Glutamatergic neuron (in vitro differentiated cells): ENCODE measurements around the gene HDAC4. TPM values are rescaled to one million over a fixed set of nuclear protein-coding genes. Genes with fewer than 3 reads are reported as not detected.
A peak's percentile ranks its signal among the peaks of the same experiment; 100 is the strongest.

Experiments used
- DNase-seq: peaks from one replicate; pipeline ENCODE4 v3.0.0; 2022
- H3K27ac Mint-ChIP-seq: one replicate; pipeline ENCODE4 v1.8.0; 2020; ENCODE audit warnings: mild to moderate bottlenecking, mixed read lengths, inconsistent platforms; ENCODE audit not compliant: unreplicated experiment
- H3K27me3 Mint-ChIP-seq: one replicate; pipeline ENCODE4 v1.8.0; 2020; ENCODE audit warnings: mild to moderate bottlenecking, moderate library complexity, mixed read lengths, inconsistent platforms; ENCODE audit not compliant: unreplicated experiment
- H3K36me3 Mint-ChIP-seq: one replicate; pipeline ENCODE4 v1.8.0; 2020; ENCODE audit warnings: mild to moderate bottlenecking, mixed read lengths, inconsistent platforms; ENCODE audit not compliant: unreplicated experiment
- H3K4me1 Mint-ChIP-seq: one replicate; pipeline ENCODE4 v1.8.0; 2020; ENCODE audit warnings: mild to moderate bottlenecking, low read depth, mixed read lengths, inconsistent platforms; ENCODE audit not compliant: unreplicated experiment
- H3K4me3 Mint-ChIP-seq: one replicate; pipeline ENCODE4 v1.8.0; 2020; ENCODE audit warnings: mild to moderate bottlenecking, mixed read lengths, inconsistent platforms; ENCODE audit not compliant: unreplicated experiment
- H3K9me3 Mint-ChIP-seq: one replicate; pipeline ENCODE4 v1.8.0; 2020; ENCODE audit warnings: mild to moderate bottlenecking, moderate library complexity, mixed read lengths, inconsistent platforms; ENCODE audit not compliant: unreplicated experiment
- CTCF ChIP-seq: fragments of 200-600 bp; sonication (generic); IDR thresholded peaks from one replicate; pipeline ENCODE4 v1.5.0; 2021; ENCODE audit not compliant: partially characterized antibody, unreplicated experiment
- total RNA-seq: library from RNA; stranded (reverse); fragmentation: NEBNext Ultra II Directional; extraction: Animal tissue kit (Norgen Biotek cat#: 25700); gene quantifications from one replicate; pipeline ENCODE4 v1.2.1, GENCODE V29; 2021; ENCODE audit not compliant: unreplicated experiment

Gene HDAC4
- total RNA-seq, 1 donor from 2014 or later = 90.6 TPM

GRCh38 chr2:239289545-239289944, 111.3 kb downstream of the HDAC4 start:
- no peak for DNase-seq
- Mint-ChIP-seq H3K27ac (peak overlapping the region; percentile 75), H3K4me1 (peaks cover 75% of the 10 kb centered on the region), H3K27me3 (peaks cover 6% of the 10 kb centered on the region), H3K36me3 (no peaks in the 10 kb centered on the region), H3K9me3 (peaks cover 9% of the 10 kb centered on the region), H3K4me3 (no peak overlapping the region)
- TF ChIP-seq CTCF = no peak

- peaks cover 4% of the 10 kb centered on the region for H3K27me3 Mint-ChIP-seq
- TF ChIP-seq CTCF = no peak
- H3K4me3 Mint-ChIP-seq = peak overlapping the region; percentile 8
- H3K27ac Mint-ChIP-seq = peak overlapping the region; percentile 75
- DNase-seq = peak; percentile 46
- peaks cover 9% of the 10 kb centered on the region for H3K9me3 Mint-ChIP-seq
- peaks cover 70% of the 10 kb centered on the region for H3K4me1 Mint-ChIP-seq
- H3K36me3 Mint-ChIP-seq = no peaks in the 10 kb centered on the region
Measured at GRCh38 chr2:239288951-239289511, 111.8 kb downstream of the HDAC4 start.

GRCh38 chr2:239288237-239288636, 112.6 kb downstream of the HDAC4 start:
- Mint-ChIP-seq H3K4me3 (no peak overlapping the region), H3K27me3 (peaks cover 3% of the 10 kb centered on the region), H3K36me3 (no peaks in the 10 kb centered on the region), H3K9me3 (peaks cover 12% of the 10 kb centered on the region), H3K27ac (peak overlapping the region; percentile 36), H3K4me1 (peaks cover 70% of the 10 kb centered on the region)
- no peak for TF ChIP-seq CTCF
- DNase-seq = no peak

- Mint-ChIP-seq H3K9me3 (peaks cover 9% of the 10 kb centered on the region), H3K4me1 (peaks cover 66% of the 10 kb centered on the region), H3K36me3 (no peaks in the 10 kb centered on the region), H3K27me3 (peaks cover 1% of the 10 kb centered on the region), H3K27ac (peak overlapping the region; percentile 42), H3K4me3 (peak overlapping the region; percentile 7)
- DNase-seq = no peak
- TF ChIP-seq CTCF = no peak
Measured at GRCh38 chr2:239287461-239287860, 113.4 kb downstream of the HDAC4 start.

GRCh38 chr2:239286901-239287300, 113.9 kb downstream of the HDAC4 start:
- no peak for DNase-seq
- peaks cover 9% of the 10 kb centered on the region for H3K9me3 Mint-ChIP-seq
- peaks cover 1% of the 10 kb centered on the region for H3K27me3 Mint-ChIP-seq
- H3K4me3 Mint-ChIP-seq = peak overlapping the region; percentile 7
- peak overlapping the region; percentile 75 for H3K27ac Mint-ChIP-seq
- no peak for TF ChIP-seq CTCF
- no peaks in the 10 kb centered on the region for H3K36me3 Mint-ChIP-seq
- peaks cover 61% of the 10 kb centered on the region for H3K4me1 Mint-ChIP-seq
